Activated CD4-positive, alpha-beta T cell treated with anti-CD3 and anti-CD28 coated beads, Interleukin-2, amount 50 U/mL, for 16 hours (primary cell): ENCODE data around the gene AIM2.
A peak's percentile ranks its signal among the peaks of the same experiment; 100 is the strongest.
"Not testable (repeated sequence)": the region's sequence is repeated elsewhere in the genome, so short reads cannot be mapped to it uniquely, and the experiment has no call there.

Experiments
- DNase-seq: peaks from one replicate; pipeline ENCODE4 v3.0.0-alpha.2; 2020

AIM2 gene

GRCh38 chr1:159079525-159079924 is 3.0 kb upstream of the AIM2 start:
- DNase-seq = peak; percentile 6

DNA sequence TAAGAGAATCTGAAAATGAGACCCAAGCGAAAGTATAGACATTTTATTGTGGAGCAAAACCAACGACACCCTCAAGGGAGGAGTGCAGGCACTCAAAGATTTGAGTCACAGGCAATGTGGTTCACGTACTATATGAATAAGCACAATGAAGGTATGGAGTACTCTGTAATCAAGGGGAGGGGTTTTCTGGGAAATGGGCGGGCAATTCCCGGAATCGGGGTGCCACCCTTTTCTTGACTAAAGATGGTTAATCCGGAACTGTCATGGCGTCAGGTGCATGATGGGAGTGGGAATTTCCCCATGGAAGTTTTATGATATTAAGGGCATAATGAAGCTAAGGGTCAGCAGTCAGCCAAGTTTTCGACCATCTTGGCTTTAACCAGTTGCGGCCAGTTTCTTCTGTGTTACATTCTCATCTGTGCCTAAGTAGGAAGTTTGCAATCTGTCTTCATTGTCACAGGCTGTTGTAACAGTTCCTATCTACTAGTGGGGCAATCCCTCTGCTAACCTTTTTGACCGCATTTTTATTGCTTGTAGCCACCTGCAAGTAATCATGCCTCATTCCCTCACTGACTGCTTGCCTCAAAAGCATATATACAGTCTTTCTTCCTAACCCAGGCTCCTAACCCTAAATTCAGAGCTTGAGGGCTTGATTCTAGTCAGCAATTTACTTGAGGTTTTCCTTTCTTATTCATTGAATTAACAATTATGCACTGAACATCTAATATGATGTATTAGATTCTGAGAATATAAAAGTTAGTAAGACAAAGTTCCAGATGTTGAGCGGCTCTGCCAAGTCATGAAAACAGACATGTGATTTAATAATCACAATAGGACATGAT is 775 bp upstream of the AIM2 start:
- DNase-seq = peak; percentile 99

DNA sequence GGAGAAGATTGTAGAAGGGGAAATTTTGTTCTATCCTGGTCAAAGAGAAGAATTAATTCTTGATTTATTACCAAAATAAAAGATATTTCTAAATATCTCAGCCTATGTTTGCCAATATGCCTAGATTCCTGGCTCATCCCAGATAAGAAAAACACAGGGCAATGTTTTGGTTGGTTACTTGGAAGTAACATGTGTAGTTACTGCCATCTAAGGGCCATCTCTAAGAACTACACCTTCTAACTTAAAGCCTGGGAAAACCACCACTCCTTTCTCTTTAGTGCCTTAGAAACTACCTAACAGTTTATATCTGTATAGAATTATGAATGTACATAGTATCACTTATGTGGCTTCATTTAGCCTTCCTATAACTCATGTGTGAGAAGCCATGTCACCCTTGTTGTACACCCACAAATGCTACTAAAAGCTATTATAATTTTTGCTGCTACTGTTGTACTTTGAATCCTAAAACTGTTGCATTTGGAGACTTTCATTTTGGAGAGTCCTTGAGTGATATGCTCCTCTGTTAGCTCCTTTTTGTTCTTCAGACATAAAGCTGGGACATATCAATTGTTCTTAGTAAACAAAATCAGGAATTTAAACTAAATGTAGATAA is 4.5 kb downstream of the AIM2 start:
- peak; percentile 67 for DNase-seq

- DNase-seq = no peak
These were observed 7.7 kb downstream of the AIM2 start for GRCh38 chr1:159068886-159069285.

DNA sequence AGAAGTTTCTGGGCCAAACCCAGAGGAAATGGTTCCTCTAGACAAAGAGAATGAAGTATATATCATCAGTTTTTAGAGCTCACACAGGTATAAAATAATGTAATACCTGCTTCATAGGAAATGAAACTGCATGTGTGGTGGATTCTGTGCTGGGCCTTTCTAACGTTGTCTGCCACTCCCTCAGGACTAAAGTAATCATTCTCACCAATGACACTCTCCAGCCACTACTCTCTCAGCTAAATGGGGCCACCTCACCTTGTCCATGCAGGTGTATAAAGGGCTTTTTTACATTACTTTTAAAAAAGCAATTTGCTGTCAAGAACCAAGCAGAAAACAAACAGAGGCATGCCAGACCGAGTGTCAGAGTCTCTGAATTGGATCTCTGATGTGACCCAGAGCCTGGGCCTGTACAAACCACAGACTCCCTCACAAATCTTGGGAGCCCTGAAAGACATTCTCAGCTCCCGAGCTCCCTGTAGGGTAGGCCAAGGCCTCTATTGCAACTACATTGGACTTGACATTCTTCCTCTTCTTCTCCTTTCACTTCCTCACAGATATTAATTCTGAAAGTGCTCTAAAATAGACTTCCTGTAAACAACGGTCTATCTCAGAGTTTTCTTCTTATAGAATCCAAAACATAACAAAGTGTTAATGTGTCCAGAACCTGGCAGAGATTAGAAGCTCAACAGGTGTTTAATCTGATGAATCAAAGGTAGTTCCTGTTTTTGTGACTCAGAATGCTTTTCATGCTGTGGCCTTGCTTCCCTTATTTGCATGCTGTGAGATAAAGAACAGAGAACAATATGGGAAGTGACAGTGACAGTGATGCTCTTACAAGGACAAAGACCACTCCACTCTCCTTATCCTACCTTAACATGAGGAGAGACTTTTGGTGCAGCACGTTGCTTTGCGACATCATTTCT is 8.6 kb downstream of the AIM2 start:
- DNase-seq = peak; percentile 56

DNA sequence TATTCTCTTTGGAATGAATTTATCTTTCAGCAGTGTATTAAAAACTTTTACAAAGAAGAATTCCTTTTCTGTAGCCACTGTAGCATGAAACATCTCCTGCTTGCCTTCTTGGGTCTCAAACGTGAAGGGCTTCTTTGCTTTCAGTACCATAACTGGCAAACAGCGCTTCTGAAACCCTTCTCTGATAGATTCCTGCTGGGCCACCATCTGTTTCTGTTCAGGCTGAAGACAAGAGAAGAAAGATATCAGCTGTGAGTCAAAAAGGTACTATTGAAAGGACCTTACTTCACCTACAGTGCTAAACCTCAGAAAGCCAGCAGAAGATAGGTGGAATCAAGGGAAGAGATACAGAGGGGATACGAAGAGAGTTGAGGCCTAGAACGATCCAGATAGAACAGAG is 10.5 kb downstream of the AIM2 start:
- DNase-seq = no peak

GRCh38 chr1:159065106-159065505 is 11.5 kb downstream of the AIM2 start:
- no peak for DNase-seq

- DNase-seq = no peak
These were observed 17.8 kb downstream of the AIM2 start for GRCh38 chr1:159058751-159059150.

GRCh38 chr1:159056069-159056698 is 20.4 kb downstream of the AIM2 start:
- DNase-seq = no peak

- no peak for DNase-seq
These were observed 21.4 kb downstream of the AIM2 start for GRCh38 chr1:159055181-159055641.

- DNase-seq = no peak
These were observed 22.1 kb downstream of the AIM2 start for GRCh38 chr1:159054427-159054826.

GRCh38 chr1:159051436-159051835 is 25.1 kb downstream of the AIM2 start:
- no peak for DNase-seq

GRCh38 chr1:159046486-159046885 is 30.1 kb downstream of the AIM2 start:
- peak; percentile 17 for DNase-seq

GRCh38 chr1:159040893-159041724 is 35.5 kb downstream of the AIM2 start:
- DNase-seq = no peak

GRCh38 chr1:159040206-159040605 is 36.4 kb downstream of the AIM2 start:
- no peak for DNase-seq

- DNase-seq = no peak
These were observed 45.6 kb downstream of the AIM2 start for GRCh38 chr1:159030877-159031447.

- no peak for DNase-seq
These were observed 46.3 kb downstream of the AIM2 start for GRCh38 chr1:159030311-159030710.

- not testable (repeated sequence) for DNase-seq
These were observed 49.7 kb downstream of the AIM2 start for GRCh38 chr1:159026841-159027240.

- no peak for DNase-seq
These were observed 51.5 kb downstream of the AIM2 start for GRCh38 chr1:159025043-159025442.

GRCh38 chr1:159023723-159024122 is 52.8 kb downstream of the AIM2 start:
- DNase-seq = no peak

- peak; percentile 93 for DNase-seq
These were observed 61.1 kb downstream of the AIM2 start for GRCh38 chr1:159015440-159015909.
